Thyroid gland (tissue), 4 donors: ENCODE measurements around the gene DSTN. TPM values are rescaled to one million over a fixed set of nuclear protein-coding genes. Genes with fewer than 3 reads are reported as not detected.
"Not testable (repeated sequence)": the region's sequence is repeated elsewhere in the genome, so short reads cannot be mapped to it uniquely, and the experiment has no call there.

Source experiments
- DNase-seq, 2 donors: peaks; one replicate each; pipeline ENCODE4 v3.0.0-alpha.2; 2019
- H3K27ac ChIP-seq, 3 donors: fragments of 200-600 bp; sonication (generic); 1 replicate in 2 of 3; 2 replicates in 1 of 3; pipeline ENCODE4 v1.5.1; 2016 to 2019; ENCODE audit warnings: mild to moderate bottlenecking in 1 of 3, moderate library complexity in 1 of 3
- H3K27me3 ChIP-seq: fragments of 200-600 bp; sonication (generic); one replicate; pipeline ENCODE4 v1.5.1; 2019
- H3K36me3 ChIP-seq, 2 donors: fragments of 200-600 bp; sonication (generic); one replicate each; pipeline ENCODE4 v1.5.1; 2016 to 2019
- H3K4me1 ChIP-seq, 2 donors: fragments of 200-600 bp; sonication (generic); one replicate each; pipeline ENCODE4 v1.5.1; 2017 to 2019
- H3K4me3 ChIP-seq, 3 donors: fragments of 200-600 bp; sonication (generic); replicated peaks in 1 of 3; 1 replicate in 2 of 3; 2 replicates in 1 of 3; pipeline ENCODE4 v1.5.1; 2016; ENCODE audit warnings: mild to moderate bottlenecking in 1 of 3
- H3K9me3 ChIP-seq: fragments of 200-600 bp; sonication (generic); one replicate; pipeline ENCODE4 v1.5.1; 2017
- POLR2A ChIP-seq, 2 donors: fragments of 450-650 bp; IDR thresholded peaks; one replicate each; pipeline ENCODE4 v1.6.1; 2017; ENCODE audit warnings: antibody characterized with exemption in 2 of 2, mild to moderate bottlenecking in 2 of 2, moderate library complexity in 1 of 2
- WGBS, 2 donors: methylation state at CpG; one replicate each; pipeline ENCODE4 v1.1.5; 2017; 5-methylcytosine and 5-hydroxymethylcytosine counted together
- intact Hi-C: fragments of 100-400 bp; cut with DNase I; formaldehyde crosslinking; loops from one replicate; pipeline ENCODE4 v1.15.1; 2023
- total RNA-seq, 4 donors: library from RNA; depleted of rRNA; stranded (reverse); fragments of >200 nt; gene quantifications; one replicate each; pipeline ENCODE4 v1.2.3, GENCODE V29; 2016
- TF ChIP-seq, protein P1 (sequence below), 6 experiments: fragments of 200-600 bp in 3 of 6; fragments of 450-650 bp in 3 of 6; sonication (generic) in 3 of 6; IDR thresholded peaks; one replicate each; pipeline ENCODE4 v1.5.1; 2016 to 2019; ENCODE audit warnings: antibody characterized with exemption in 6 of 6, mild to moderate bottlenecking in 2 of 6, inconsistent platforms in 1 of 6, moderate library complexity in 1 of 6

DSTN gene
- total RNA-seq, 4 donors from 2014 or later: 504 to 681 (median 560) TPM

DNA sequence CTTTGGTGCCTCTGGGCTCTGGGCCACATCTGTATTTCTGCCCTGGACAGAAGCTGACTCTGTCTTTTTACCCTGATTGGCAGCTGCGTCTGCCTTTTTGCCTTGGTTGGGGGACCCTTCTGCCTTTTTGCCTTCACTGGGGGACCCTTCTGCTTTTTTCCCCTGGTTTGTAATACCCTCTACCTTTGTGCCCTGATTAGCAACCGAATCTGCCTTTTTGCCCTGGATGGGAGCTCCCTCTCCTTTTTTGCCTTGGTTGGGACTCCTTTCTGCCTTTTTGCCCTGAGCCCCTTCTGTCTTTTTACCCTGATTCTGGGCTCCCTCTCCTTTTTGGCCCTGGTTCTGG, 88.7 kb downstream of the DSTN start:
- Histone ChIP-seq H3K27me3 (no peaks in the 10 kb centered on the region), H3K36me3 (peaks cover 7 to 19% of the 10 kb centered on the region in 2 donors), H3K9me3 (no peaks in the 10 kb centered on the region), H3K4me3 (no peak overlapping the region), H3K4me1 (peaks cover 30 to 51% of the 10 kb centered on the region in 2 donors), H3K27ac (peak overlapping the region in 1 of 3 donors; percentile 35)
- 98 to 99% methylated on average over 2 of the region's 2 CpGs for WGBS, 2 donors
- no peak for DNase-seq
- intact Hi-C loops: loop anchor here (10.0 kb wide), 1 partner anchor 246 kb away; no protein-coding TSS in a partner anchor
- no peak for TF ChIP-seq POLR2A (IDR thresholded peaks at IDR 0.05)
- TF ChIP-seq, protein P1, sequence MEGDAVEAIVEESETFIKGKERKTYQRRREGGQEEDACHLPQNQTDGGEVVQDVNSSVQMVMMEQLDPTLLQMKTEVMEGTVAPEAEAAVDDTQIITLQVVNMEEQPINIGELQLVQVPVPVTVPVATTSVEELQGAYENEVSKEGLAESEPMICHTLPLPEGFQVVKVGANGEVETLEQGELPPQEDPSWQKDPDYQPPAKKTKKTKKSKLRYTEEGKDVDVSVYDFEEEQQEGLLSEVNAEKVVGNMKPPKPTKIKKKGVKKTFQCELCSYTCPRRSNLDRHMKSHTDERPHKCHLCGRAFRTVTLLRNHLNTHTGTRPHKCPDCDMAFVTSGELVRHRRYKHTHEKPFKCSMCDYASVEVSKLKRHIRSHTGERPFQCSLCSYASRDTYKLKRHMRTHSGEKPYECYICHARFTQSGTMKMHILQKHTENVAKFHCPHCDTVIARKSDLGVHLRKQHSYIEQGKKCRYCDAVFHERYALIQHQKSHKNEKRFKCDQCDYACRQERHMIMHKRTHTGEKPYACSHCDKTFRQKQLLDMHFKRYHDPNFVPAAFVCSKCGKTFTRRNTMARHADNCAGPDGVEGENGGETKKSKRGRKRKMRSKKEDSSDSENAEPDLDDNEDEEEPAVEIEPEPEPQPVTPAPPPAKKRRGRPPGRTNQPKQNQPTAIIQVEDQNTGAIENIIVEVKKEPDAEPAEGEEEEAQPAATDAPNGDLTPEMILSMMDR (IDR thresholded peaks at IDR 0.05): no peak

DNA sequence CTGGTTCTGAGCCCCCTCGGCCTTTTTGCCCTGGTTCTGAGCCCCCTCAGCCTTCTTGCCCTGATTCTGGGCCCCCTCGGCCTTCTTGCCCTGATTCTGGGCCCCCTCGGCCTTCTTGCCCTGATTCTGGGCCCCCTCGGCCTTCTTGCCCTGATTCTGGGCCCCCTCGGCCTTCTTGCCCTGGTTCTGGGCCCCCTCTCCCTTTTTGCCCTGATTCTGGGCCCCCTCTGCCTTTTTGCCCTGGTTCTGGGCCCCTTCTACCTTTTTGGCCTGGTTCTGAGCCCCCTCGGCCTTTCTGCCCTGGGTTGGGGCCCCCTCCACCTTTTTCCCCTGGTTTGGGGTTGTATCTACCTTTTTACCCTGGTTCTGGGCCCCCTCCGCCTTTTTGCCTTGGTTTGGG, 89.5 kb downstream of the DSTN start:
- not testable (repeated sequence) for H3K27me3 ChIP-seq, H3K4me3 ChIP-seq, DNase-seq, H3K9me3 ChIP-seq
- intact Hi-C loops: loop anchor here (10.0 kb wide), 1 partner anchor 245 kb away; no protein-coding TSS in a partner anchor
- Histone ChIP-seq H3K4me1 (peaks cover 34 to 58% of the 10 kb centered on the region in 2 donors), H3K36me3 (peaks cover 7 to 19% of the 10 kb centered on the region in 2 donors), H3K27ac (peak overlapping the region in 2 of 3 donors; percentile 53 to 55)
- WGBS, 2 donors: 96% methylated on average over 7 of the region's 7 CpGs

Other genes with a start within 250 kb of the DSTN start
- gene BFSP1, start 38.7 kb upstream of the DSTN start, total RNA-seq: 1 to 10 TPM; 2.7 to 8.7 (median 4.2) TPM
- gene RRBP1, start 112.2 kb downstream of the DSTN start, total RNA-seq: 100 to 1,000 TPM; 149 to 287 (median 221) TPM
- 10 to 100 TPM in 1 of 4 donors, not detected in 3; 15.2 TPM for gene BANF2, start 129.9 kb downstream of the DSTN start, total RNA-seq